GM19025 (cell line): ENCODE measurements around the gene CAMSAP1.

Experiments used
- ATAC-seq: cut with Tn5 transposase; IDR thresholded peaks from one replicate; pipeline ENCODE4 v1.9.1; 2021; ENCODE audit warnings: mild to moderate bottlenecking, low read depth, moderate library complexity; ENCODE audit not compliant: unreplicated experiment

Gene CAMSAP1

GRCh38 chr9:135884328-135885035 is 22.9 kb downstream of the CAMSAP1 start:
- ATAC-seq, result no peak

DNA sequence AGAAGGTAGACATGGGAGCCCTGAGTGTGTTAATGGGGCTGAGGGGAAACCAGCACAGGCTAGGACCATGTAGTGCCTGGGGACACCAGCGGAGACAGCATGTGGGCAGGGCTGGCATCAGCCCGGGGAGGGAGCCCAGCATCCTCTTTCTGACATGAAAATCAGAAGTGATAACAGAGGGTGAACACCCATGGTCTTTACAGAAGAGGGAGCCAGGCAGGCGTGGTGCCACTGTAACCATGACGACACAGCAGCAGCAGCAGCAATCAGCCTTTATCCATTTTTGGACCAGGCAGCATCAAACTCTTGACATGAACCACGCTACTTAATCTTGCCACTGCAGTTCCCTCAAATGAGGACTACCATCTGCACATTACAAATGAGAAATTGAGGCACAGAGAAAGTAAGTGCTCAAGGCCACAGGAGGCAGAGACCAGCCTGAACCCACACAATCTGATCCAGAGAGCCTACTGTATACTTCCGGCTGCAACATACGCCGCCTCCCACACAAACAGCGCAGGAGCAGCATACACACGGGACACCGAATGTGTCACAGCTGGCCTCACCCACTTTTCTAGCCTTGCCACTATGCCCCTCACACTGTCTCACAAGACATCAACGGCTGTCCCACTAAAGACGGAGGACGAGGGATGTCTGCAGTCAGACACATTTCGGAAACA is 23.8 kb downstream of the CAMSAP1 start:
- no peak for ATAC-seq

- no peak for ATAC-seq
Measured at GRCh38 chr9:135882011-135882410, 25.3 kb downstream of the CAMSAP1 start.

DNA sequence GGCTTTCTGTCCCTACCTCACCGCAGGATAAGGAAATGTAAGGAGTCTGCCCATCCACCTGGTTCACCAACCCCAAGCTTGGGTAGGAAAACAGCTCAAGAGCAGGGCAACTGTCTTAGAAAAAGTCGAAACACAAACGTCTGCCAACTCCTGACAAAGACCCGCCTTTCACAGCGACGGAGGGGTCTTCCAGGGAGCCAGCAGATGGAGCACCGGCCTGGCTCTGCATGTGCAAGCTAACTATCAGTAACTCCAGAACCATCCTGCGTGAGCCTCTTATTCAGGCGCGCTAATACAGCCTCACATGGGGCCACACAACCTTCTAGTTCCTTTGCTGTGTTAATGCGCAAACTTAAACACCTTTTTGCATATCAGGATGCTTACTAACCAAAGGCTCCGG is 26.9 kb downstream of the CAMSAP1 start:
- no peak for ATAC-seq

DNA sequence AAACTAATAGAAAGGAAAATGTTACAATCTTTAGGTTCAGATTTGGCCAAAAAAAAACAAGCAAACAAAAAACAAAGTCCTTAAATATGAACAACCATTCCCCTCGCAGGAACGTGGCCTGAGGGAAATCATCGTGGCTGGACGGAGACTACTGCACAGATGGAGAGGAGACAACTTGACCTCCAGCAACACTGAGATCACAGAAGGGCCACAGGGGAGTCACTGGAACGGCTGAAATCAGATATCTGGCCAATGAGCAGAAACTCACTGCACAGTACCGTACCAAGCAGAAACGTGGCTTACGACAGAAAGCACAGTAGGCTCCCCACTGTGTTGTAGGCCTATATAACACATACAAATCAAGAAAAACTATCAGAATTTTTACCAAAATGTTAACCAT is 27.7 kb downstream of the CAMSAP1 start:
- no peak for ATAC-seq

DNA sequence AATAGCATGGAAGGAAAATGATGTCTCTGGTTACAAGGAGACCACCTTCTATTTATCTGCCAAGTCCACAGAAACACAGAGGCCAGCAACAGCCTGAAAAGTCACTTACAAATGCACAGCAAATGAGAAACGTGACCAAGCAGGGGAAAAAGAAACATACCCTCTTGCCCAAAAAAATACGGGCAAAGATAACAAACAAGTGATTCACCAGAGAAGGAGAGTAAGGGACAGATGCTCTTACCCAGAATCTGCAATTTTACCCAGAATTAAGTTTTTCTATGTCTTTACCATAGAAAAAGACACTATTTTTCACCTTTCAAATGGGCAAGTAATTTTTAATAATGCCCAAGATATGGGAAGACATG is 28.1 kb downstream of the CAMSAP1 start:
- no peak for ATAC-seq

- ATAC-seq, result no peak
Measured at GRCh38 chr9:135878528-135879236, 28.7 kb downstream of the CAMSAP1 start.

DNA sequence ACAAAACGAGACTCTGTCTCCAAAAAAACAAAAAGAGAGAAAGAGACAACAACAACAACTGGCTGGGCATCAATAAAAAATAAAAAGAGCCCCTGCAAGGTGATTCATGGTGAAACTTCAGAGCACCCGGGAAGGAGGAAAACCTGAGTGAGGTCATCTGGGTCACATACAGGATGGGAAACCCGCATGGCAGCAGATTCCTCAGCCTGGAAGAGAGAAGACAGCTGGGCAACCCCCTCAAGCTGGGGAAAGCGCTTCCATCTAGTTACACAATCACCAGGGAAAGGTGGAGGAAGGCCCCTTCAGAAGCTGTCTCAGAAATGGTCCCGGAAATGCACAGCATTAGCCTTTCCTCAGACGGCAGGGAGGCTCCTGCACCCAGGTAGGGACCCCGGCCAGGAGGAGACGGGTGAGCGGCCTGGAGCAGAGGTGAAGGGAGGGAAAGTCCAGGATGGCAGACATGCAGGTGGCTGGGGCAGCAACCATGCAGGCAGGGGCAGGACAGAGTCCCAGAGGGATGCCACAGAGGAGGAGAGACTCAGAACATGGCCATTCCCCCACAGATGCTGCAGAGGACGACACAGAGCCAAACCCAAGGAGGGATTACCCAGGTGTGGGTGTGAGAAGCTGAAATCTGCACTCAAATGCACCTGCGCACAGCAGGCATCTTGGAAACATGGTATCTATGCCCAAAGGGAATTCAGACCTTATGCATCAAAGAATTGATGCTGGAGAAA is 29.4 kb downstream of the CAMSAP1 start:
- no peak for ATAC-seq

DNA sequence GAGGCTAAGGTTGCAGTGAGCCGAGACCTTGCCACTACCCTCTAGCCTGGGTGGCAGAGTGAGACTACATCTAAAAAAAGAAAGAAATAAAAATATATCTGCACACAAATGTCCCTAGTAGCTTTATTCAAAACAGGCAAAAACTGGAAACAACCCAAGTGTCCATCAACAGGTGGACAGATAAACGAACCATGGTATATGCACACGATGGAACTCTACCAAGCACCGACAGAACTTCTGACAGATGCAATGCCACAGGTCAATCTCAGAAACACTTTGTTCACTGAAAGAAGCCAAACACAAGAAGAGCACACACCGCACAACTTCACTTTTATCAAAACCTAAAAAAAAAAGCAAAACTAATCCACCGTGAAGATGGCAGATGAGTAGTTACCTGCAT is 30.4 kb downstream of the CAMSAP1 start:
- no peak for ATAC-seq

DNA sequence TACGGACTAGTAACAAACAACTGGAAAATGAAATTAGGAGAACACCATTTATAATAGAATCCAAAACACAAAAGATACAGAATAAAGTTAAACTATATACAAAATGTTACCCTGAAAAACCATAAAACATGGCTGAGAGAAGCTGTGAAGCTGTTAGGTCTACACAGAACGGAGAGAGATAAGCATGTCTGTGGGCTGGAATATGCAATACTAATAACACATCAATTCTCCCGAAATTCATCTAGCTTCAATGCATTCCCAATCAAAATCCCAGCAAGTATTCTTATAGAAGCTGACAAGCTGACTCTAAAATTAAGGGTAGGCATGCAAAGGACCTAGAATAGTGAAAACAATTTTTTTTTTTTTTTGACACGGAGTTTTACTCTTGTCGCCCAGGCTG is 32.5 kb downstream of the CAMSAP1 start:
- no peak for ATAC-seq

DNA sequence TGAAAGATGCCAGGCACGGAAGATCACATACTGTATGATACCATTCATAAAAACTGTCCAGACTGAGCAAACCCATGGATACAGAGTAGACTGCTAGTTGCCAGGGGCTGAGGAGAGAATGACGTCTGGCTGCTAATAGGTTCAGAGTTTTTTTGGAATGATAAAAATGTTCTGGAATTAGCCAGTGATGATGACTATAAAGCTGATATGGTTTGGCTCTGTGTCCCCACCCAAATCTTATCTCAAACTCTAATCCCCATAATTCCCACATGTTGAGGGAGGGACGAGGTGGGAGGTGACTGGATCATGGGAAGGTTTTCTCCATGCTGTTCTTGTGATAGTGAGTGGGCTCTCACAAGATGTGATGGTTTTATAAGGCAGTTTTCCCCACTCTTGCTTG is 37.4 kb downstream of the CAMSAP1 start:
- no peak for ATAC-seq

DNA sequence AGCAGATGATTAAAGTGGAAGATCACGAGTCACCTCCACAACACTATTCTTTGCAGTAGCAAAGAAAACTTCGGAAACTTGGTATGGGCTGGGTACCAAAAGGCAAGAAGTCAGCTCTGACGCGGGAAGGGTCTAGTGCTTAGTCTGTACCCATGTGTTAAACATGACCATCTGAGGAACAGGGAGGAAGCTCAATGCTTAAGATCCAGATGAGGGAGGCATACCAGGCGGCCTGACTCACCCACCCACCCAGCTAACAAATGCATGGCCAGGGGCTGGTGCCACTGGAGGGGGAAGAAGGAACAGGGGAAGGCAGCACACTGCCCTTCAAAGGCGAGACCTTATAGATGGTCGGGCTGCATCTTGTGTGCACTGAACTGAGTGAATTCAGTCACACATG is 41.8 kb downstream of the CAMSAP1 start:
- ATAC-seq, result no peak

DNA sequence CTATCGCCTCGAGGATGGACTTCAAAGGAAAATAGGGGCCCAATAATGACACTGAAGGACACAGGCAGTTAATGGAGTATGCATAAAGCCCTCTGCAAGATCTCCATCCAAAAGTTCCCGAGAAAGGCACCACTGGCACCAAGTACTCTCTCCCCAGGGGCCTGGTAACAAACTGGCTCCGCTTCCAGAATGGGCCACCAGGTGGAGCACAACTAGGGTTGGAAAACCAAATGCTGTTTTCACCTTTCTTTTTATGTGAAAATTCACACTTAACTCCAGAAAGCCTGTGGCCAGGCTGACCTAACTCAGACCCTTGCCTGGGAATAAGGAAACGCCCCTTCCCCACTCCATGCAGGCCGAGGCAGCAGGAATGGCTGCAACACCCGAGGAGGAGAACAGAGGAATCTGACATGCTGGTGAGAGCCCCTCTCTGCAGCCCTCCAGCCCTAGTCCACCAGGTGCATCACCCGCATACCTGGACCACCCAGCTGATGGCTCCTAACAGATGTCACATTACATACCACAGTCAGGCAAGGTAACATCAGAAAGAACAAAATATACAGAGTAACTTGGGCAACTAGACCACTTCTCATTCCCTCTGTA is 42.8 kb downstream of the CAMSAP1 start:
- no peak for ATAC-seq

DNA sequence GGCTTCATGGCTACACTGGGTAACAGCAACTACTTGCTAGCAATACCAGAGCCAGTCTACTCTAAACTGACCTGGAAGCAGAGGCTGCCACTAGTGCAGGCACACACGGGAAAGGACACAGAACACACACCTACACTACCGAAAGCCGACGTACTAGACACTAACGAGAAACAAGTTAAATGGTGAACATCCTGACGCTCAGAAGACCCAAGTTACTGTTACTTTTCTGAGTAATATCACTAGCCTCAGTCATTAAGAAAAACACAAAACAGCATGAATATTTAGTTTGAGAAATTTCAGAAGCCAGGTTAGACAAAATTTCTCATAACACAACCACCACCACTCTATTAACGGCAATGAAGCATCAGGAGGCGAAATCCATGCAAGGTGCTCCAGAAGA is 44.5 kb downstream of the CAMSAP1 start:
- ATAC-seq, result no peak

GRCh38 chr9:135858491-135859185 is 48.7 kb downstream of the CAMSAP1 start:
- ATAC-seq, result no peak

DNA sequence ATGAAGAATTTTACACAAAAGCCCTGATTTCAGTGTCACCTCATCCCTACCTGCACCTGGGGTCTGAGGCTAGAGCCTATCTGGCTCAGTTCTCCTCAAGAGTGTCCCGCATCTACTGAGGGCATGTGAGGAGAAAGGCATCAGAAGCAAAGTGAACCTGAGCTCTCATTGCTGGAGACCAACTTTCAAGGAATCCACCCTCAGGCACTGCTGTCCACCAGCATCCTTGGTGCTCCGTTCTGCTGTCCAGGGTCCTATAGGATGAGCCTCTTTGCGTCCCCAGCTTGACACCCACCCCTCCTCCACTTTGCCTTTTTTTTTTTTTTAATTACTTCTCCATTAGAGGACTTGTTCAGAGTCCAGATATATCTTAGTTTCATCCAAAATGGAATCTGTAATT is 49.5 kb downstream of the CAMSAP1 start:
- no peak for ATAC-seq

- no peak for ATAC-seq
Measured at GRCh38 chr9:135857371-135857786, 50.0 kb downstream of the CAMSAP1 start.

DNA sequence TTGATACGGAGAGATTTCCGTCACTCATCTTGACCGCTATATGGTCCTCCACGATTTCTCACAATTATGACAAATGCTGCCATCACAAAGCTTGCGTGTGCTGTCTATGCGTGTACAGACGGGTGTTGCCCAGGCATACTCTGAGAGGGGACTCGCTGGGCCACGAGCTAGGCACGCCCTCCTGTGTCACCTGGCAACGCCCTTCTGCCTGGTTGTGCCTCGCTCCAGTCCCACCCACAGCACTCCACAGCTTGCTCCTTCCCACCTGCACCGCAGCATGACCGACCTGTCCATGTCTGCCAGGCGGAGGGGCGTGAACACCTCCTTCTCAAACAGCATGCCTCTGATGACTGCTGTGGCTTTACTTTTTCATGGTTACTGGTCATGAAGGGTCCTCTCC is 55.6 kb downstream of the CAMSAP1 start:
- ATAC-seq, result no peak

- ATAC-seq, result no peak
Measured at GRCh38 chr9:135850737-135851136, 56.6 kb downstream of the CAMSAP1 start.

- ATAC-seq, result no peak
Measured at GRCh38 chr9:135849181-135849580, 58.2 kb downstream of the CAMSAP1 start.
